ENCODE results near the gene SLC2A13. TPM values are rescaled to one million over a fixed set of nuclear protein-coding genes. Genes with fewer than 3 reads are reported as not detected.
"Not testable (repeated sequence)": the region's sequence is repeated elsewhere in the genome, so short reads cannot be mapped to it uniquely, and the experiment has no call there.

The SLC2A13 gene
- polyA plus RNA-seq, 1 donor (not counting 4 experiments of a cell fraction or from before 2014, with no cell fraction given), result 1.1 TPM

GRCh38 chr12:39788239-39788638 is 317.6 kb downstream of the SLC2A13 start:
- DNase-seq (ENCODE audit: low read depth, low spot score) (no peak), FAIRE-seq (no peak)
- dilution Hi-C loops (cut with MboI; ENCODE audit: extremely low pct_ligation_motif_present, low sequenced_read_pairs), result no loop called here
- Histone ChIP-seq H3K9me3 (ENCODE audit: control insufficient read depth, low read depth, low read length) (no peaks in the 10 kb centered on the region), H3K79me2 (ENCODE audit: control insufficient read depth, insufficient read depth, low read length) (no peaks in the 10 kb centered on the region), H2AFZ (ENCODE audit: control insufficient read depth, low read length) (no peak overlapping the region), H3K4me1 (ENCODE audit: control insufficient read depth, extremely low read depth, insufficient read depth, low read length) (no peaks in the 10 kb centered on the region), H3K36me3 (ENCODE audit: control insufficient read depth in 2 of 2, extremely low read depth in 1 of 2, insufficient read depth in 2 of 2, low read length in 2 of 2) (no peaks in the 10 kb centered on the region), H3K4me2 (ENCODE audit: control insufficient read depth, extremely low read depth, insufficient read depth, low read depth, low read length) (no peak overlapping the region), H3K27ac (ENCODE audit: control insufficient read depth, insufficient read depth, low read length) (no peak overlapping the region), H3K4me3 (ENCODE audit: control insufficient read depth in 2 of 3, extremely low read depth in 1 of 3, insufficient read depth in 2 of 3, low read depth in 1 of 3, low read length in 3 of 3) (no peak overlapping the region), H3K9ac (ENCODE audit: control insufficient read depth, extremely low read depth, insufficient read depth, low read length) (no peak overlapping the region), H3K27me3 (ENCODE audit: control insufficient read depth, extremely low read depth, insufficient read depth, low read length) (no peaks in the 10 kb centered on the region), H3K9me1 (ENCODE audit: control insufficient read depth, extremely low read depth, insufficient read depth, low read length) (no peaks in the 10 kb centered on the region), H4K20me1 (ENCODE audit: control insufficient read depth, extremely low read depth, insufficient read depth, low read length) (no peaks in the 10 kb centered on the region)
- no peak for TF ChIP-seq EZH2 (IDR thresholded peaks at IDR 0.05; ENCODE audit: low read length)
- no peak for TF ChIP-seq CTCF (optimal IDR thresholded peaks at IDR 0.05 in 1 of 3, IDR thresholded peaks at IDR 0.05 in 1 of 3, conservative IDR thresholded peaks at IDR 0.05 in 1 of 3; ENCODE audit: extremely low read depth in 1 of 3, insufficient read depth in 2 of 3, low read length in 3 of 3)

- H3K9me1 ChIP-seq (ENCODE audit: control insufficient read depth, extremely low read depth, insufficient read depth, low read length); dilution Hi-C loops (cut with MboI; ENCODE audit: extremely low pct_ligation_motif_present, low sequenced_read_pairs); H3K27ac ChIP-seq (ENCODE audit: control insufficient read depth, insufficient read depth, low read length); H3K9ac ChIP-seq (ENCODE audit: control insufficient read depth, extremely low read depth, insufficient read depth, low read length); FAIRE-seq; H3K4me3 ChIP-seq (ENCODE audit: control insufficient read depth in 2 of 3, extremely low read depth in 1 of 3, insufficient read depth in 2 of 3, low read depth in 1 of 3, low read length in 3 of 3); H3K27me3 ChIP-seq (ENCODE audit: control insufficient read depth, extremely low read depth, insufficient read depth, low read length); DNase-seq (ENCODE audit: low read depth, low spot score); H2AFZ ChIP-seq (ENCODE audit: control insufficient read depth, low read length); H4K20me1 ChIP-seq (ENCODE audit: control insufficient read depth, extremely low read depth, insufficient read depth, low read length); H3K4me1 ChIP-seq (ENCODE audit: control insufficient read depth, extremely low read depth, insufficient read depth, low read length); H3K36me3 ChIP-seq (ENCODE audit: control insufficient read depth in 2 of 2, extremely low read depth in 1 of 2, insufficient read depth in 2 of 2, low read length in 2 of 2); H3K4me2 ChIP-seq (ENCODE audit: control insufficient read depth, extremely low read depth, insufficient read depth, low read depth, low read length); H3K79me2 ChIP-seq (ENCODE audit: control insufficient read depth, insufficient read depth, low read length); H3K9me3 ChIP-seq (ENCODE audit: control insufficient read depth, low read depth, low read length): not testable (repeated sequence)
These were observed 320.1 kb downstream of the SLC2A13 start for GRCh38 chr12:39785814-39786213.

DNA sequence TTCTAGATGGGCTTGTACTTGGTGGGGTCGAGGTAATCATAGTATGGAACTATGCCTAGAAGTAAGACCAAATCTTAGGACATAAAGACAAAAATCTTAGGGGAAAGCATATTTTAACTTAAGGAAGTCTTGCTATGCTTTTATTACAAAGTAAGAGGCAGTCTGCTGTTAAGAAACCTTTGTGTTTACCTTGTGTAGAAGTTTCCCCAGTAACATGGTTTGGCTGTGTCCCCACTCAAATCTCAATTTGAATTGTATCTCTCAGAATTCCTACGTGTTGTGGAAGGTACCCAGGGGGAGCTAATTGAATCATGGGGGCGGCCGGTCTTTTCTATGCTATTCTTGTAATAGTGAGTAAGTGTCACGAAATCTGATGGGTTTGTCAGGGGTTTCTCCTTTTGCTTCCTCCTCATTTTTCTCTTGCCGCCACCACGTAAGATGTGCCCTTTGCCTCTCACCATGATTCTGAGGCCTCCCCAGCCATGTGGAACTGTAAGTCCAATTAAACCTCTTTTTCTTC is 323.8 kb downstream of the SLC2A13 start:
- Histone ChIP-seq H3K36me3 (ENCODE audit: control insufficient read depth in 2 of 2, extremely low read depth in 1 of 2, insufficient read depth in 2 of 2, low read length in 2 of 2) (no peaks in the 10 kb centered on the region), H3K27me3 (ENCODE audit: control insufficient read depth, extremely low read depth, insufficient read depth, low read length) (no peaks in the 10 kb centered on the region), H3K4me3 (ENCODE audit: control insufficient read depth in 2 of 3, extremely low read depth in 1 of 3, insufficient read depth in 2 of 3, low read depth in 1 of 3, low read length in 3 of 3) (no peak overlapping the region), H3K9me3 (ENCODE audit: control insufficient read depth, low read depth, low read length) (no peaks in the 10 kb centered on the region), H3K27ac (ENCODE audit: control insufficient read depth, insufficient read depth, low read length) (no peak overlapping the region), H3K4me1 (ENCODE audit: control insufficient read depth, extremely low read depth, insufficient read depth, low read length) (no peaks in the 10 kb centered on the region), H3K4me2 (ENCODE audit: control insufficient read depth, extremely low read depth, insufficient read depth, low read depth, low read length) (no peak overlapping the region), H4K20me1 (ENCODE audit: control insufficient read depth, extremely low read depth, insufficient read depth, low read length) (no peaks in the 10 kb centered on the region), H3K79me2 (ENCODE audit: control insufficient read depth, insufficient read depth, low read length) (no peaks in the 10 kb centered on the region), H3K9me1 (ENCODE audit: control insufficient read depth, extremely low read depth, insufficient read depth, low read length) (no peaks in the 10 kb centered on the region), H3K9ac (ENCODE audit: control insufficient read depth, extremely low read depth, insufficient read depth, low read length) (no peak overlapping the region), H2AFZ (ENCODE audit: control insufficient read depth, low read length) (no peak overlapping the region)
- dilution Hi-C loops (cut with MboI; ENCODE audit: extremely low pct_ligation_motif_present, low sequenced_read_pairs), result no loop called here
- FAIRE-seq, result no peak
- no peak for DNase-seq (ENCODE audit: low read depth, low spot score)
- TF ChIP-seq CTCF (optimal IDR thresholded peaks at IDR 0.05 in 1 of 3, IDR thresholded peaks at IDR 0.05 in 1 of 3, conservative IDR thresholded peaks at IDR 0.05 in 1 of 3; ENCODE audit: extremely low read depth in 1 of 3, insufficient read depth in 2 of 3, low read length in 3 of 3) (no peak), EZH2 (IDR thresholded peaks at IDR 0.05; ENCODE audit: low read length) (no peak)

Data from keratinocyte (primary cell).